Tongue (tissue), 2 donors: Measurements from ENCODE around the gene MYO3A. TPM values are rescaled to one million over a fixed set of nuclear protein-coding genes. Genes with fewer than 3 reads are reported as not detected.

Experiments
- DNase-seq: peaks from one replicate; pipeline ENCODE4 v3.0.0-alpha.2; 2015
- total RNA-seq: library from RNA; depleted of rRNA; stranded (reverse); fragments of >200 nt; gene quantifications from one replicate; pipeline ENCODE4 v1.2.3, GENCODE V29; 2014

The MYO3A gene
- total RNA-seq, 1 donor from 2014 or later, result 3.3 TPM

DNA sequence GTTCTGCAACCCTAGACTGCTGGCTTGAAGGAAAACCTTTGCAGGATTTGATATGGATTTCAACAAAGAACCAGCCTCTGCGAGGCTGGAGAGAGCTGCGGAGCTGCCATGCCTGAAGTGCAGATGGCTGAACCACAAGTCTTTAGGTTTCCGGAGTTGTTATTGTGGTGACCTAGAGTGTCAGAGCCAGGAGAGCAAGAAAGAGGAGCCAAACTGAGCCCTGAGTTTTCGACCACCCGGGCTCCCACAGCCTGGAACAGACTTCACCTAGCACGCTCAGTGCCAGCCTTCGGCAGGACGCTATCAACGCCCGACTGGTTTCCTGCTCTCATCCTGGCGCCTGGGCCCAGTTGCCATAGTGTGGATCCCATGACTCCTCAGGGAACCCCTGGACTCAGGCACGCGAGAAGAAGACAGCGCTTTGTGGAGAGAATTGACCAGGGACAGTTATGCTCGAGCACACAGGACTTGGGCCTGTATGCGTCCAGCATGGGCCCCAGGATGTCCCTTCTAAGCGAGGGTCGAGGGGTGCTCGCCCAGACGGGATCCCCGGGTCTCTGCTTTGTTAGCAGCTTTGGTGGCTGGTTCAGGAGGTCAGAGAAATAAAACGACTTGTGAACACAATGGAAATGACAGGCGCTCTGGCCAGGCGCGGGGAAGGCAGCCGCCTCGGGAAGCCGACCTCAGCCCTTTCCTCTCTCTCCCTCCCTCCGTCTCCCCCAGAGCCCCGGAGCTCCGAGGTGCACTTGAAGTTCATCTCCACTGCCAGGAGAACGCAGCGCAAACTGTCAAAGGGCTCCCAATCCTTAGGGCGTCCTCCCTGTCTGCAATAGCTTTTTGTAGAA, 280.7 kb downstream of the MYO3A start:
- no peak for DNase-seq

DNA sequence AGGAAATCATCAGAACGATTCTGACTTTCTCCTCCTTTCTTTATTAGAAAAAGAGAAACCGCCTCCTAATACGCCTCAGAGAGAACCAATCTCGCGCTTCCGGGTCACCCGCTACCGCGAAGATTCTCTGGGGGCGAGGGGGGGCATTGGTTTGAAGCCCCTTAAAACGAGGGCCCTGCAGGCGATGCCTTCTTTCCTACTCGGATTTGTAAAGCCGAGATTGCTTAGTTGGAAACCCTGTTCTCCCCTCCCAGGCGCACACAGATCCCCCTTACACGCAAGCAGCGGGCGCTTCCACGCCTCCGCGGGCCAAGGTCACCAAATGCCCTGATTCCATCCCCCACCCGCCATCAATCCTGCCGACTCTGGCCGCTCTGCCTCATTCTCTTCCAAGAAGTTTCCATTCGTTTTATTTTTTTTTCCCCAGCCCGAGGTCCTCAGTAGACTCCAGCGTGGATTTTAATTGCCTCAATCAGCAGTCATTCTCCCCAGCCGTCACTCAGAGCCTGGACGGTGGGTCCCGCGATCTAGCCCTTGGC, 281.4 kb downstream of the MYO3A start:
- DNase-seq, result no peak

DNA sequence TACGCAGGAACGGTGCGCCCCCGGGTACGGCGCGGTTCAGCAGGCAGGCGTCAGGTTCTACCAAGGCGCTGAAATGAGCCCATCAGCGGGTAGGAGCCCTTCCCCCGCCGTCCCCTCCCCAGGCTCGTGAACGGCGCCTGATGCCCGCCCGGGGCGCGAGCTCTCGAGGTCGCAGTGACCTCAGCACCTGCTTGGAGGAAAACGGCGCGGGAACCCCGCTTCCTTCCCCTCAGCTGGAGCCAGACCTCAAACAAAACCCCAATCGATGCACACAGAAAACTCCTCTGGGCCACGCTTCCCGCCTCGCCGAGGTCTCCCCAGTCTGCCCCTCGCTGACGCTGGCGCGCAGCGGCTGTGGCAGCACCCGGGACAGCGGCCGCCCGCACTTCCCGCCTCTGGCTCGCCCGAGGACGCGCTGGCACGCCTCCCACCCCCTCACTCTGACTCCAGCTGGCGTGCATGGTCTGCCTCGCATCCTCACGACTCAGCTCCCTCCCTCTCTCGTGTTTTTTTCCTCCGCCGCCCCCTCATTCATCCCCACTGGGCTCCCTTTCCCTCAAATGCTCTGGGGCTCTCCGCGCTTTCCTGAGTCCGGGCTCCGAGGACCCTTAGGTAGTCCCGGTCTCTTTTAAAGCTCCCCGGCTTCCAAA, 282.0 kb downstream of the MYO3A start:
- DNase-seq, result peak; percentile 79

DNA sequence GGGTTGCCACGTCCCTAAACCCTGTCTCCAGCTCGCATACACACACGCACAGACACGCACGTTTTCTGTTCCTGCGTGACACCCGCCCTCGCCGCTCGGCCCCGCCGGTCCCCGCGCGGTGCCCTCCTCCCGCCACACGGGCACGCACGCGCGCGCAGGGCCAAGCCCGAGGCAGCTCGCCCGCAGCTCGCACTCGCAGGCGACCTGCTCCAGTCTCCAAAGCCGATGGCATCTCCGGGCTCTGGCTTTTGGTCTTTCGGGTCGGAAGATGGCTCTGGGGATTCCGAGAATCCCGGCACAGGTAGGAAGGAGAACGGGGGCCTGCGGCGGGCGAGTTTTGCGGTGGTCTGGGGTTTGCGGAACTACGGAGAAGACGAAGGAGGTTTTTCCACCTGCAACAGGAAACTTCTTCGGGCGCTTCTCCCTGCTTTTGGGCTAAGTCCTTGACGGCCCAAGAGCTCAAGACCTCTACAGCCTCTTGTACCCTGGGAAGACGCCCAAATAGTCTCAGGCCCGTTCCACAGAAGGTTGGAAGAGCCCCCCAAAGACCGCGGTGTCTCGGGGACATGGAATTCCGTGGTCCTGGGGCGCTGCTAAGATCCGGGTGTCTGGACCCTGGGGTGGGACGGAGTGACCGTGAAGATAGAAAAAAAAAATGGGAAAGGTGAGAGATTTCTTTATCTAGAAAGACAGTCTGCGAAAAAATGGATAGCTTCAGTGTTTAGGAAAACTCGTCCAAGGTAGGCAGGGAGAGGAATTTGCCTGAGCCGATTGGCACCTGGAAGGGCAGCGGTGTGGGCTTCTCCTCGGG, 282.8 kb downstream of the MYO3A start, which contains the start of gene GAD2:
TSS of gene GAD2 (plus strand) at position 190 of the 811 bp plus-strand sequence. CDS start at position 226, 36 bp downstream.
- no peak for DNase-seq

DNA sequence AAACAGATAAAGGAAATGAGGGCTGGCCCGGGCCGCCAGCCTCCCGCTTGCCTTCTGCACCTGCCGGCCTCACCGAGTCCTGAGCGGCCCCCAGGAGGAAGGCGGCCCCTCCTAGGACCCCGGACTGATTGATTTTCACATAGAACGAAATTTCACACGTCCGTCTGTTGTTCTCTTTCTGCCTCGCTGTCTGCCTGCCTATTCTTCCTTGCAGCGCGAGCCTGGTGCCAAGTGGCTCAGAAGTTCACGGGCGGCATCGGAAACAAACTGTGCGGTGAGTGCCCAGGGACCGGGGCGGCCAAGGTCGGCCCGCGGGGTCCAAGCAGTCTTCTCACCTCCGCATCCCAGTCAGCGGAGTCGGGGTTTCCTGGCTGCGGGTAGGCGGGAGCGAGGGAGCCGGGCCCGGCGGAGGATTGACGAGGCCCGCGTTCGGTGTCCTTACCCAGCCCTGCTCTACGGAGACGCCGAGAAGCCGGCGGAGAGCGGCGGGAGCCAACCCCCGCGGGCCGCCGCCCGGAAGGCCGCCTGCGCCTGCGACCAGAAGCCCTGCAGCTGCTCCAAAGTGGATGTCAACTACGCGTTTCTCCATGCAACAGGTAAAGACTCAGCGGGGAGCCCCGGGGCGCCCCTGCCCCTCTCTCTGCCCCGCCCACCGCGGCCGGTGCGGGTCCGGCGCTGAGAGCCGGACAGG, 283.5 kb downstream of the MYO3A start:
- no peak for DNase-seq

DNA sequence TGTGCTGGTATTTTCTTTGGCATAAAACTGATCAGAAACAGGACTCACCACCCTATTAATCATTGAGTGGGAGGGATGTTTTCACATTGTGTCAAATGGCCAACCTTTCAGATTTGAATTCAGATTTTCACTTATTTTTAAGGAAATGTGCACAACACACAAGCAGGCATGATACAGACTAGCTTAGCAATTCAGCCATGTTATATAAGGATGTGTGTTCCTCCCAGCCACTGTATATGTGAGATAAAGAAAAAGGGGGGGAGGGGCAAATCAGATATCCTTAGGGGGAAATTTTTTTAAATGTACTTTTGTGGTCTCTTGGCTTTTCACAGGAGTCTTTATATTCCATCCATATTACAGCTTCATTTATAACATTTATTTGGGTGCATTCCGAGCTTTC, 285.6 kb downstream of the MYO3A start:
- DNase-seq, result no peak

DNA sequence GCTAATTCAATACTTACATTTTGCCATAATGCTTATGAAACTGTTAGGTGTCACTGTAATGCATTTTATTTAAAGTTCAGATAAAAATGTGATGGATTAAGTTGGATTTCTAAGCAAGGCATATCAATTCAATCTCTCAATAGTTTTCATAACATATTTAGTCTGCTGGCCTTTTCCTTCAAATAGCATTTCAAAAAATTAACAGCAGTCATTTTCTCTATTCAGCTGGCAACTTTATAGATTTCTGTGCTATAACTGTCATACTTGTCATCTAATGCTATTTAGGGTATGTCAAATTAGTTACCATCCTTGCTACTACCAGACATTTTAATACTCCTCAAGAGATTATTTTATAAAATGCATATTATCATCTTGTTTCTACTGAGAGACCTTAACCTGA, 286.9 kb downstream of the MYO3A start:
- no peak for DNase-seq

DNA sequence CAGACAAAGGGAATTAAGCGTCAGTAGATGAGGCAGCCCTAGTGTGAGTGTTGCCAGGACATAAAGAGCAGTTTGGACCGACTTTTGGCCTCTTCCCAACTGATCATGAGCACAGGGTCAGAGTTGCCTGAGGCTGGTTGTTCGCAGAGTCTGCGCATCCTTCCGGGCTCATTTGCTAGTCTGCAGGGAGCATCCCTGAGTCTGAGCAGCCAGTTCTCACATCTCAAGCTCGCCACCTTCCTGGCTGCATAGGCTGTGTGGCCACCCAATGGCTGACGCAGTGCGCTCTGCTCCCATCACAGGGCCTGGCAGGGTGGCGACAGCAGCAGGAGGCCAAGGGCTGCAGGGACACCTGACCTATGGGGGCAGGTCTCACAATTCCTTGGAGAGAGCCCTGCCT, 287.5 kb downstream of the MYO3A start:
- DNase-seq, result no peak

DNA sequence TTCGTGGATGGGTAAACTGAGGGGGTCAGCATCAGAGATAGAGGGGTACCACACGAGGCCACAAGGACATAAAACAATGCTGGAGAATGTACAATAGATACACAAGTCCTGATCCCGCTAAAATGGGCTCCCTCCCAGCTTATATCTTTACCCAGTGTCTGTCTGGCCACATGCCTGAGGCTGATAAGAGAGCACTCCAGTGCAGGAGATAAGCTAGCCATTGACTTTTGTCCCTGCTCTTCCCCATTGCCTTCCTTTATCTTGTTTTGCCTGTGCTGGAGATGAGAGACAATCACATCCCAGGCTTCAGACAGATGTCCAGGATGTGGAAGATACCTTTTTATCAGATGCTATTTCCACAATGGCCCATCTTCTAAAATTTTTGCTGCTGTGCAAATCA, 288.5 kb downstream of the MYO3A start:
- no peak for DNase-seq

DNA sequence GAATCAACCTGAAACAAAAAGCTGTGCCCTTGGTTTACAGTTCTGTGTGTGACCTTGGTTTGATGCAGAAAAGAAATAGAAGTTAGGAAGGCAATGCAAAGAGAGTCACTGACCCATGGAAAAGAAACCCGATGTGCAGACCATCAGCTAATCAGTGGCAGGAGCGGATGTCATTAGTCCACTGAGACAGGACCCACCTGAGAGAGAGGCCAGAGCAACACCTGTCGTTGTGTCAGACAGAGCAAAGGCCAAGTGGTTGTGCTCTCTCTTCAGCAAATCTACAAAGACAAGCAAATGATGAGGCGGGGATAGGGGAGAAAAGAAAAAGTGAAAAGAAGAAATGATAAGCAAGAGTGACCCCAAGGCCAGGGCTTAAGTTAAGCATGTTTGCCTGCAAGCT, 291.3 kb downstream of the MYO3A start:
- no peak for DNase-seq

DNA sequence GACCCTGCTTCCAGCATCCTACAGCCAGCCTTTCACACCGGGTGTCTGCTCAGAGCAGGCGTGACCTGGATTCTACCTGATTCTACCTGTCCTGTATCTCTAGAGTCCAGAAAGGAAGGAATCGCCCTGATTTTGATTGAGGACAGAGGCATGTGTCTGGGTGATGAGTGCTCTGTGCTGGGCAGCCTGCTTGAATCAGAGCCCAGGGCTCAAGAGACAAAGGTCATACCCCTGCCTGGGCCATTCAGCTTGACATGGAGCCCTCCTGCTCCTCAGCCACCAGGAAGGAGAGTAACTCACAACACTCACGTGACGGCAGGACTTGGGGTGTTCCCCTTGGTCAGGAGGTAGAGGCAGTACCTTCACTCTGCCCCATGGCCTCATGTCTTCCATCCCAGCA, 293.8 kb downstream of the MYO3A start:
- DNase-seq, result no peak

DNA sequence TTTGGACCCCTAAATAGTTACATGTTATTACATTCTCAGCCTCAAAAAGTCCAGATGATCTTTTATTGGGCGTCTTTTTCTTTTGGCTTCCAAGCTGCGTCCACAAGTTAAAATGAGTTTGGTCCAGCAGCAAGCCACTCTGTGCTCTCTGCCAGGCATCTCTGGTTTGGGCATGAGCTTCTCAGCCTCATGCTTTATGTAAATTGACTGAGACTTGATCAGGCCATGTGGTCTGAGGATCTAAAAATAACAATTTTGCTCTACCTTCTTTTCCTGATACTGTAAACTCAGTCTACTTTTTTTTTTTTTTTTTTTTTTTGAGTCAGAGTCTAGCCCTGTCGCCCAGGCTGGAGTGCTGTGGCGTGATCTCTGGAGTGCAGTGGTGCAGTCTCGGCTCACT, 298.1 kb downstream of the MYO3A start:
- DNase-seq, result no peak

DNA sequence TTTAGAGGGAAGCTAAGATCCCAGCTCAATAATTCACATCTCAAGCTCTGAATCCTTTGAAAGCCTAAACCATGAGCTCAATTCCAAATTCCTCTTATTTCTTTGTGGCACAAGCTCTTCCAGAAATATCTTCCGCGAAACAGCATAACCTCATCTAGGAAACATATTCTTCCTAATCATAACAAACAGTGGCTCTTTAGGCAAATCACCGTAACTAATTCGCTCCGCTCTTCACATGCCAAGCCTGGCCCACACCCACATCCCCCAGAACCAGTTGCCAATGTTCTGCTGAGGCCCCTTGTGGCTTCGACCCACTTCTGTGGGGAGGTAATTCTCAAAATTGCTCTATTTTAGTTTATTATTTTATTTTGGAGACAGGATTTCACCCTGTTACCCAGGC, 301.7 kb downstream of the MYO3A start:
- DNase-seq, result no peak

DNA sequence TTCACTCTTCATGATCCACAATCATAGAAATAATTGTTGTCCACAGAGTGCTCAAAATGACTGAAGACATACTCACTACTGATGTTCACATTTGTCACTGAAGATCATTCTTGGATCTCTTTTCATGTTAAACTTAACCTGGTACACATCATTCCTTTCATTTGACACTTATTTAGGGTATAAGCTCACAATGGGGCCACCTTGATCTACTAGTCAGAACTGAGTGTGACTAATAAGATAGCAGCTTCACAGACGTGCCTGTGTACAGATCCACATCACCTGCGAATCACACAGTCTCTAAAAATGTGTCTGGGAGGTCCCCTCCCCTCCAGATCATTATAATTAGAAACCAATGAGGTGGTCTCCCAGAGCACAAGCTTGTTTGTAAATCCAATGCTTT, 304.3 kb downstream of the MYO3A start:
- no peak for DNase-seq

DNA sequence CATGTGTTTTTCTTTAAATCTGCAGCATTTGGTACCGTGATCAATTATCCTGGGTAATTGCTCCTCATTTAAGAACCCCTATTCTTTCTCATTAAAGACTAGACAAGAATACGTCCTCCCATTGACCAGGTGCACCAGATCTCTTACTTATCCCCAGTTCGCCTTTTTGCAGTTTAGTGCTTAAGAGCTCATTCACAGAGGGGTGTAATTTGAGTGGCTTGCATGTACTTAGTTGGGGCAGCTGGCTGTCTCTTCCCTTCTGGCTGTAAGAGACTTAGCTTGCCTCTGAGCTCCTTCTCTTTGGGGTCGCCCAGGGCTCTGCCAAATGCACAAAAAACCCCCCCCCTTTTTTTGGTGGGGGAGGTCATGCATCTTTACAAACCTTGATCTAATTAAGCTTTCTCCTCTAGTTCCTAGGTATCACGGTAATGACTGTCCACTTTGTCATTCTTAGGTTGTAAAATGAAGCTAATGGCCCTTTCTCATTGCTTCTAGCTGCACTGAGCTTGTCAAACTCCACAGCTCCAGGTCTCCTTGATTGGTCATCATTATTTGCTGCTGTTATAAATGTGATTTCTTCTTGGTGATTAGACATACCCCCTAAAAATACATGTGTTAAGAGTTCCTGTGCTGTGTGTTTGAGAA, 308.8 kb downstream of the MYO3A start:
- DNase-seq, result no peak

DNA sequence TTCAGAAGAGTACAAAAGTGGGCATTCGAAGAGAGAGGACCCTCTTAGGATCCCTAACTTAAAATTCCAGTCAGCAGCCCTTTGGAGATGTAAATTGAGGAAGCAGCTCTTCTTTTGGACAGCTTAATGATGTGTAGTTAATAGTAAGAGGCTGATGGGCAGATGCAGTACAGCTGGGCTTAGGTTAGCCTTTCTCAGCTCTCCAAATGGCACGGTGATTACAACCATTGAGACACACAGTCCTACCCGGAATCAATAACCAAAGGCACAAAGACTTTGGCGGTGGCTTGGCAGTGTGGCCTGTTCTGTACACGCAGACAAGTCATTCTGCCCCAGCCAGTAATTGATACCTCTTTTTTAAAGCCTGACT, 309.3 kb downstream of the MYO3A start:
- DNase-seq, result no peak

DNA sequence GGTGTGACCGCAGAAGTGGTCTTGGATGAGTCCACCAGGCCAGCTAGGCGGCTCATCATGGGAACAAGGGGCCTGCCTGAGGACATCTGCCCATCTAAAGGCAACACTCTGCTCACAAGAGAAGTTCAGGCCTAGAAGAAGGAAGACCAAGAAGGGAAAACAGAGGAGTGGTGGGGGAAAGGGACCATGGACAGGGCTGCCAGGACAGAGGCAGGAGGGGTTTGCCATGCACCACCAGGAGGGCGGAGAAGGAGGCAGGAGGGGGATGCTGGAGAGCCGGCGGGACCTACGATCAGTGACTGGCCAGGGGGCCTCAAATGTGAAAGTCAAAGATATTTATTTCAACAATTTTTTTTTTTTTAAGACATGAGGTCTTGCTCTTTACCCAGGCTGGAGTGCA, 315.7 kb downstream of the MYO3A start:
- no peak for DNase-seq

DNA sequence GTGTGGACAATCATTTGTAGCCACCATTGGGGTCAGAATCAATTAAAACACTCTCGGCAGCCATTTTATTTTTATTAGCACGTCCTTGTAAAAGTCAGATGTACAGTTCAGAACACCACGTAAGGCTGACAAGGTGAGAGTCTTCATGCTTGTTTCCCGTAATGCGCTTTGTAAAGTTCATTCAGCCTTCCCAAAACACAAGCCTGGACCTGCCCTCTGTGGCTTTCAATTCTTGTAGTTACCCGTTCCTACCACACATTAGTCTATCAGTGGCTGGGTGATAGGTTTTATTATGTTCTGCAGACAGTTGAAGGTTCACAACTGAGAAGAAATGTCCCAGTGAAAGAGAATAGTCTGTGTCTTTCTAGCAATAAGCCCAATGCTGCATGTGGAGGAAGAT, 317.9 kb downstream of the MYO3A start:
- DNase-seq, result no peak

DNA sequence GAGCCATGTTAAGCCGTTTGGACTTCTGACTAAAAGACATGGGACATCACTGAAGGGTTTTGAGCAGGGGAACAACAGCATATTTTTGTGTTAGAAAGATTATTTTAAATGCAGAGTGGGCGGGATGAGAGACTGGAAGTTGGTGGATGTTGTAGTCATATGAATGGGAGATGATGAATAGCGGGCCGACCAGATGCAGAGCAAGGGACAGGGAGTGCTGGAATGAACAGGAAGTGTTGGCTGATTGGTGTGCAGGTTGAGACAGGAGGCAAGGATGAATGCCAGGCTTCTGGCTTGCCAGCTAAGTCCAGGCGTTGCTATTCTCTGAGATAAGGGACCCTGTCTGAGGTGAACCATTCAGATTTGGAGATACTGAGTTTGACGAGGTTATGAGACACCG, 320.6 kb downstream of the MYO3A start:
- no peak for DNase-seq

DNA sequence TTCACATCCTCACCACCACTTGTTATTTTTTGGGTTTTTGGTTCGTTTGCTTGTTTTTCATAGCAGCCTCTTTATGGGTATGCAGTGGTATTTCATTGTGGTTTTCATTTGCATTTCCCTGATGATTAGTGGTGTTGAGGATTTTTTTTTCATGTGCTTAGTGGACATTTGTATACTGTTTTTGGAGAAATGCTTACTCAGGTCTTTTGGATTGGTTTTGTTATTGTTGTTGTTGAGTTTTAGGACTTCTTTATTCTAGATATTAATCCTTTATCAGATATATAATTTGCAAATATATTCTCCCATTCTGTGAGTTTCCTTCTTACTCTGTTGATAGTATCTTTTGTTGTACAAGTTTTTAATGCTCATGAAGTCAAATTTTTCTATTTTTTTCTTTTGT, 325.3 kb downstream of the MYO3A start:
- DNase-seq, result no peak
